NOMO-1 (cell line): ENCODE measurements around the gene ZNF567.
"Not testable (repeated sequence)": the region's sequence is repeated elsewhere in the genome, so short reads cannot be mapped to it uniquely, and the experiment has no call there.

Experiments
- DNase-seq, 2 experiments: peaks; one replicate each; lab custom pipeline; 2025; ENCODE audit not compliant: unreplicated experiment in 2 of 2; lab: John Stamatoyannopoulos, UW

ZNF567 gene

DNA sequence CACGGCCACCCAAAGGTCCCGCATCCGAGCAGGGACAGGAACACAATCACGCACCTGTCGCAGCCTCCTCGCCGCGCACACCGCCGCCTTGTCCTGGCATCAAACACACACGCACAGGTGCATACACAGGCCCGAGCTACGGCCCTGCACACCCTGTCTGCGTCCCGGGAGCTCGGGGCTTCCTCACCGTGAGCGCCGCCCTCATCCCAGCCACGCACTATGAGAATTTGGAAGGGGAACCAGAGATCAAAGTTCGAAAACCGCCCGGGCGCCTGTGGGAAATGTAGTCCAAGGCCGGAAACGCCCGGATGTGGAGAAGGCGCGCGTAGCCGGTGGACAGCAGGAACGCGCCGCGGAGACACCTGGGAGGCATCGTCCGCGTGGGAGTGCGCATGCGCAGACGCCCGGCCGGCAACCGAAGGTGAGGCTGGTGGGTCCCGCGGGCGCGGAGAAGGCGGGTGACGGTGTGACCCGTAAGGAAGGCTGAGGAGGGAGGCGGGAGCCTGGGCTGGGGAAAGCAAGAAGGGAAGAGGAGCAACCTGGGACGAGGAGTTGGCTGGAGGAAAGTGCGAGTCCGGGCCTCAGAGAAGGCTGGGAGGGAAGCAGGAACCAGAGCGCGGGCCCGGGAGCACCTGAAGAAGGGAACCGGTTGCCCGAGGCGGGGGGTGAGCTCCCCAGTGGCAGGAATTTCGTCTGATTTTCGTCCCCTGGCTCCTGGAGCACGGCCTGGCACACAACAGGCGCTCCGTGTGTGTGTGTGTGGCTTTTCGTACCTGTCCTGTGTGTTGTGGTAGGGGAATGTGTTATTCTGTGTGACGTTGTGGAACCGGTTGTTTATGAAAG lies at the start of gene ZNF567:
Gene ZNF567, plus strand, starts transcription at position 399 of the 843 bp plus-strand sequence. CDS start 7,256 bp downstream, outside the sequence.
- DNase-seq, result peak; percentile 92 to 93

DNA sequence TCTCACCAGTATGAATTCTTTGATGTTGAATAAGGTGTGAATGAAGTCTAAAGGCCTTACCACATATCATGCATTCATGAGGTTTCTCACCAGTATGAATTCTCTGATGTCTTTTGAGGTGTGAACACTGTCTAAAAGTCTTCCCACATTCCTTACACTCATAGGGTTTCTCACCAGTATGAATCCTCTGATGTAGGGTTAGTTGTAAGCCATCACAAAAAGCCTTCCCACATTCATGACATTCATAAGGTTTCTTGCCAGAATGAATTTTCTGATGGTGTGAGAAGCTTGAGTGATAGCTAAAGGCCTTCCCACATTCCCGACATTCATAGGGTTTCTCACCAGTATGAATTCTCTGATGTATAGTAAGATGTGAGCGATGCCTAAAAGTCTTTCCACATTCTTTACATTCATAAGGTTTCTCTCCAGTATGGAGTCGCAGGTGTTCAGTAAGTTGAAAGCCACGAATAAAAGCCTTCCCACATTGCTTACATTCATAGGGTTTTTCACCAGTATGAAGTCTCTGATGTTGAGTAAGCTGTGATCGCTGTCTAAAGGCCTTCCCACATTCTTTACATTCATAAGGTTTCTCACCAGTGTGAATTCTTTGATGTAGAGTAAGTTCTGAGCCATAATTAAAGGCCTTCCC lies 48.4 kb upstream of the ZNF567 start:
- no peak for DNase-seq

DNA sequence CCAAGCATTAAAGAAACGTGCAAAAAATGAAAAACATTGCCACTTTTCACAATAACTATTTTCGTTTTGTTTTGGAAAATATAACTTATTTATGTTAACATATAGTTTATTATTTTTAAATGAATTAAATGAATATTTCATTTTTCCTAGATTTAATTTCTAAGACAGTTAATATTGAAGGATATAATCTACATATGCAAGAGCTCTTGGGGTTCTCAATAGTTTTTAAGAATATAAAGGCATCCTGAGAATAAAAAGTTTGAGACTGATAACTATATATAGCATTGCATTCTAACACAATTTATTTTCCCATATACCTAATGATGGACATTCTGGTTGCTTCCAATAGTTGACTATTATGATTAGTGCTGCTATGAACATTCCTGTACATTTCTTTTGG lies 40.7 kb upstream of the ZNF567 start:
- no peak for DNase-seq

DNA sequence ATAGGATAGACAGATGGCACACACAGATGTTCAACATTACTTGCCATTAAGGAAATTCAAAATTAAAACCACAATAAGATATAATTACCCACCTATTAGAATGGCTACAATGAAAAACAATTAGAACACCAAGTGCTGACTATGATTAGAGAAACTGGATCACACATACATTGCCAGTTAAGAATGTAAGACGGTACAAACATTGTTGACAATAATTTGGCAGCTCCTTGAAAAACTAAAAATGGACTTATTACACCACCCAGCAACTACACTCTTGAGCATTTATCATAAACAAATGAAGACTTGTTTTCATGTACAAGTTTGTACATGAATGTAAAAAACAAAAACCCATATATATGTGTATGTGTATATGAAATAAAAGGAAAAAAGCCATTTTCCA lies 34.5 kb upstream of the ZNF567 start:
- DNase-seq, result no peak

DNA sequence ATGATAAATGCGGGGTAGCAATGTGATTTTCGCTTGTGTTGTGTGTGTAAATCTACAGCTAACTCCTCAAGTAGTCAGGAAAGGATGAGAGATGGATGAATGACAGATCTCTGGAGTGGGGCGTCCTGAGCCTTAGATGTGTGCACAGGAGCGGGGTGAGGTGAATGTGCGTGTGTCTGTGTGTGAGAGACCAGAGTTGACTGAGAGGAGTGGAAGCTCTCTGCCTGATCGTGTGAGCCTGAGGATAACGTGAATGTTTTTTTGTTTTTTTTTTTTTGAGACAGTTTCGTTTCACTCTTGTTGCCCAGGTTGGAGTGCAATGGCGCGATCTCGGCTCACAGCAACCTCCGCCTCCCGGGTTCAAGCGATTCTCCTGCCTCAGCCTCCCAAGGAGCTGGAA lies 21.6 kb upstream of the ZNF567 start:
- DNase-seq, result no peak

DNA sequence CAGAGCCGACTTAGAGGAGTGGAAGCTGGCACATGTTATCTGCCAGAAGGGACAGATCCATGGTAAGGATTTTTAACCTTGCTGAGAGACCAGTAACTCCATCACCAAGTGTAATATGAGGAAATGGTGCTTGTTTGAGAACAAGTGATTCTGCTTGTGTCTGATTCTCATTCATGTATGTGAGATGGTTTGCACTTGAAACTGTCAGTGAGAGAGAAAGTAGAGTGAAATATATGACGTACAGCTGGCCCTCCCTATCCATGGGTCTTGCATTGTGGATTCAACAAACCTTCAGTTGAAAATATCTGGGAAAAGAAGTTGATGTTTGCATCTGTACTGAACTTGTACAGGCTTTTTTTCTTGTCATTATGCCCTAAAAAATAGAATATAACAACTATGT lies 18.8 kb upstream of the ZNF567 start:
- DNase-seq, result no peak

DNA sequence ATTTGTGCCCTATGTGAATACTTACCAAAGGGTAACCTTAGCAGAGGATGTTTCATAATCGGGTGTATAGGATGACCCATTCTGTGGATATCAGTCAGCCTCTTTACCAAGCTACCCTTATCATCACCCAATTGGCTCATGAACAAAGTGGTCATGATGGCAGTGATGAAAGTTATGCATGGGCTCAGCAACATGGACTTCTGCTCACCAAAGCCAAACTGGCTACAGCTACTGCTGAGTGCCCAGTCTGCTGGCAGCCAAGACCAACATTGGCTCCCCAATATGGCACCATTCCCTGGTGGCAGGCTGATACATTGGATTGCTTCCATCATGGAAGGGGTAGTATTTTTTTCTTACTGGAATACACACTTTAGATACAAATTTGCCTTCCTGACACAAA lies 15.0 kb upstream of the ZNF567 start:
- no peak for DNase-seq

DNA sequence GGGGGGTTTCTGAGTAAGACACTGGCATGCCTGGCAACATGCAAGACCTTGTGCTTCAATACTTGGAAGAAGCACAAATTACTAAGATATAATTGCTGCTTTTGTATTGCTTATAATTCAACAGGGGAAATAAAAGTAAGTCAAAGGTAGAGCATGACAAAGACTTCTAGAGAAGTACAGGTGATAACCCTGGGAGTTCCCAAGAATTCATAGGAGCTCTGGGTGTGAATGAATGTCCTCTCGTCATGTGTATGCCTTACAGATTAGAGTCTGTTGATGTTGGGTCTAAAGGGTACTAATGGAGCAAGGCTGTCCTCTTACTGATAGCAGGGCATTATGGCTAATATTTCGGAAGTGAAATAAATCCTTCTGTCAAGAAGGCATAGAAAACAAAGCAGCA lies 13.2 kb upstream of the ZNF567 start:
- no peak for DNase-seq

DNA sequence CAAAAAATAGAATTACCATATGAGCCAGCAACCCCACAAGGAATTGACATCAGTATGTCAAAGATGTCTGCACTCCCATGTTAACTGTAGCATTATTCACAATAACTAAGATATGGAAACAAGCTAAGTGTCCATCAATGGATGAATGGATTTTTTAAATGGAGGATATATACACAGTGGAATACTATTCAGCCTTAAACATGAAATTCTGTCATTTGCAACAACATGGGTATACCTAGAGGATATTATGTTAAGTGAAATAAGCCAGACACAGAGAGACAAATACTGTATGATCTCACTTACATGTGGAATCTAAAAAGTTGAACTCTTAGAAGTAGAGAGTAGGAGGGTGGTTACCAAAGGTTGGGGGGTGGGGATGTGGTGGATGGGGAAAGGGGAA lies 8.0 kb upstream of the ZNF567 start:
- DNase-seq, result no peak

DNA sequence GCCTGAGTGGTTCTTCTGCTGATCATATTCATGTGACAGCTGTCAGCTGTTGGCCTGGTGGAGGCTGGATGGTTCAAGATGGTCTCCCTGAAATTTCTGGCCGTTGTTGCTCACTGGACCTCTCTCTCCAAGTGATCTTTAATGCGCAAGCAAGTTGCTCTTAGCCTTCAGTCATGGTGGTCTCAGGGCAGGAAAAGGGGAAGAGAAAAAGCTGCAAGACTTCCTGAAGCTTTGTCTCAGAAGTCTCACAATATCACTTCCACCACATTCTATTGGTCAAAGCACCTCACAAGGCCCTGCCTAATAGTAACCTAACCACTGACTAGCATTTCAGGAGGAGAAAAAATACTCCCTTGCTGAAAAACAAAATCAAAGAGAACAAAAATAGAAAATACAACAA lies 1.6 kb upstream of the ZNF567 start:
- no peak for DNase-seq

DNA sequence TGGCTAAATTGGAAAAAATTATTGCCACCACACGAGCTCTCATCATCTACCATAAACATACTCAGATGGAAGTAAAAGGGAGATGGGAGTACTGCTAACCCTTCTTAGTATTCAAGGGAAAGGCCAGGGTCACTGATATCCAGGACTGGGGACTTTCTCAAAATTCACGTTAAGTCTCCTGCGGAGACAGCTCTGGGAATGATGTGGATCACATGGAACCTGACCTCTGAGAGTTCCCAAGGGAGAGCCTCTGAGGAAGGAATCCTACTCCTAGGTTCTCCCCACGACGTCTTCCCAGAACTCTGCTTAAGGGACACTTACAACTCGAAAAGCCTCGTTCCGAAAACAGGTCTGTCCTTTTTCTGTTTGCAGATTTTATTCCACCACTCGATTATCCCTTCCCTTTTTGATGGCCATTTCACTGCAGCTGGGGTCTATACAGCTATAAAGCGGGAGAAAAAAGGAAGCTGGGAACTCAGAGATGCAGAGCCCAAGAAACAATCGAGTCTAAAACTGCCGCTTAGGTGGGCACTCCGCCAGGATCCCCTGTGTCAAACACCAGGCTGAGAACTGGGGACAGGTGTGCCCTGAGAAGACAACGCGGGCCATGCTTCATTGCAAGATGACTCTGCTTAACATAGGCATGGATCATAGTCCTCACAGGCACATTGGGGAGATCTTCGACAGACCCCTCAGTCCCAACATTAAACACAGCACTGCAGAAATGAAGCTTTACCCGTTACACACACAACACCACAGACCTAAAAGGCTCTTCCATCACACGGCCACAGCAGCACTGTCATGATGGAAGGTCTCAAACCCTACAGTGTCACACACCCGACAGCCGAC lies 823 bp upstream of the ZNF567 start:
- DNase-seq, result no peak

DNA sequence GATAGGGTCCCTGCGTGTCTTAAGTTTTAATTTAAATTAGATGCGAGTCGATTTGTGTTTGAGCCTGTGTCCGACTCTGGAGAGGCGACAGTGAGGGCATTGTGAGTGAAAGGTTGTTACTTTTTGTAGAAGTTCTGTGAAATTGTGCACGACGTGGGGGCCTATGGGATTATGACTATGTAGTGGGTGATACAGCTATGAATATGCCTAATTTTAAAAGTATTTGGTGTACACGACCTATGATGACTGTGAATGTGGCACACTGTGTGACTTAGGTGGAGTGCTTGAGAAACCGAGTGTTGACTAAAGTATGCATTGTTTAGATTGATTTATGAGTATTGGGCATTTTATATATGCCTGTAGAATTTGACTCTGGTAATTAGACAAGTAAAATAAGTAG lies 646 bp downstream of the ZNF567 start:
- no peak for DNase-seq

DNA sequence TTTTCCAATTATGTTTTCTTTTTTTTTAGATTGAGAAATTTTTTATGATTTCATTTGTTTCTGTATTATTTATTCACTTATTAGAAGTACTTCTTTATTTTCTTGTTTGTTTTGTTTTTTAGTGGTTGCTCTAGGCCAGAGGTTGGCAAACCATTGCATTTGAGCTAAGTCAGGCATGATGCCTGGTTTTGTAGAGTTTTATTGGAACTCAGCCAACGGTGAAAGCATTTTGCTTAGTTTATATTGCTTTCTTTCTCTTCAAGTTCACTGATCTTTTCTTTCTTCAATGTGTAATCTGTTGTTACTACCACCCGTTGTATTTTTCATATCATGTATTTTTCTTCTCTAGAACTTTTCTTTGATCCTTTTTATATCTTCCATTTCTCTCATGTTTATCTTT lies 19.7 kb downstream of the ZNF567 start:
- no peak for DNase-seq

DNA sequence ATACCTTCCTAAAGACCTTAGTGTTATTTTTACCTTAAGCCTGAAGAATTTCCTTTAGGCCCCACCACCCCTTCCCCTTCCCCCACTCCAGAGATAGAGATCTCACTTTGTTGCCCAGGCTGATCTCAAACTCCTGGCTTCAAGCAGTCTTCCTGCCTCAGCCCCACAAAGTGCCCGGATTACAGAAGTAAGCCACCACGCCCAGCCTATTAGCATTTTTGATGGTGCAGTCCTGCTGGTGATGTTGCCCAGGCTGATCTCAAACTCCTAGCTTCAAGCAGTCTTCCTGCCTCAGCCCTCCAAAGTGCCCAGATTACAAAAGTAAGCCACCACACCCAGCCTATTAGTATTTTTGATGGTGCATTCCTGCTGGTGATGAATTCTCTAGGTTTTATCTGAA lies 22.0 kb downstream of the ZNF567 start:
- DNase-seq, result no peak

DNA sequence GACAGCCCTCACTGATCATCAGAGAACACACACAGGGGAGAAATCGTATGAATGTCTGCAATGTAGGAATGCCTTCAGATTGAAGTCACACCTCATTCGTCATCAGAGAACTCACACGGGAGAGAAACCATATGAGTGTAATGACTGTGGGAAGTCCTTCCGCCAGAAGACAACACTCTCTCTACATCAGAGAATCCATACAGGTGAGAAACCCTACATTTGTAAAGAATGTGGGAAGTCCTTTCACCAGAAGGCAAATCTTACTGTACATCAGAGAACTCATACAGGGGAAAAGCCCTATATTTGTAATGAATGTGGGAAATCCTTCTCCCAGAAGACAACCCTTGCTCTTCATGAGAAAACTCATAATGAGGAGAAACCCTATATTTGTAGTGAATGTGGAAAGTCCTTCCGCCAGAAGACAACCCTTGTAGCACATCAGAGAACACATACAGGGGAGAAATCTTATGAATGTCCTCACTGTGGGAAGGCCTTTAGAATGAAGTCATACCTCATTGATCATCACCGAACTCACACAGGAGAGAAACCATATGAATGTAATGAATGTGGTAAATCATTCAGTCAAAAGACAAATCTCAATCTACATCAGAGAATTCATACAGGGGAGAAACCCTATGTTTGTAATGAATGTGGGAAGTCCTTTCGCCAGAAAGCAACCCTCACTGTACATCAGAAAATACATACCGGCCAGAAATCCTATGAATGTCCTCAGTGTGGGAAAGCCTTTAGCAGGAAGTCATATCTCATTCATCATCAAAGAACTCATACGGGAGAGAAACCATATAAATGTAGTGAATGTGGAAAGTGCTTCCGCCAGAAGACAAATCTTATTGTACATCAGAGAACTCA lies 32.5 kb downstream of the ZNF567 start:
- no peak for DNase-seq

DNA sequence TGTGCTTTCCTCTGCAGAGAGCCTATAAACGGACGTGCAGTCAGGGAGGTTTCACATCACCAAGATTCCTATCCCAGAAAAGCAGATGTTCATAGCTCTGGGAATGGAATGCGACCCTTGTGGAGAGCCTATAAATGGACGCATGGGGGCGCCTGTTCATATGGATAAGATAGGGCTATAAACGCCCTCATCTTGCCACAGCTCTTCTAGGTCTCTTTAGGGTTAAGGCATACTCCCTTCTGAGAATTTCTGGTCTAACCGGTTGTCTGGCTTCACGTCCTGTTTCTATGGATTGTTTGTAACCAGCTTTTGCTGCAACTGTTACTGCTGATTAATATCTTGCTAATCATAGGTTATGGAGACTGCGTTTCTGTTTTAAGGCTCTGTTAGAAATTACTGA lies 48.8 kb downstream of the ZNF567 start:
- DNase-seq, result not testable (repeated sequence)

DNA sequence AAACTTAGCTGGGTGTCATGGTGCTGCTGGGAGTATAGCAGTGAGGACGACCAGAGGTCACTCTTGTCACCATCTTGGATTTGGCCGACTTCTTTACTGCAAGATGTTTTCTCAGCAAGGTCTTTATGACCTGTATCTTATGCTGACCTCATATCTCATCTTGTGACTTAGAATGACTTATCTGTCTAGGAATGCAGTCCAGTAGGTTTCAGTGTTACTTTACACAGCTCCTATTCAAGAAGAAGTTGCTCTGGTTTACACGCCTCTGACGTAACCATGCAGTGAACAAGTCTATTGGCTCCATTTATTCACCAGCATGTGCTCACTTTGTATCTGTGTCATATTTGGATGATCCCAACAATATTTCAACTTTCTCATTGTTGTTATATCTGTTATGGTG lies 58.5 kb downstream of the ZNF567 start:
- no peak for DNase-seq

DNA sequence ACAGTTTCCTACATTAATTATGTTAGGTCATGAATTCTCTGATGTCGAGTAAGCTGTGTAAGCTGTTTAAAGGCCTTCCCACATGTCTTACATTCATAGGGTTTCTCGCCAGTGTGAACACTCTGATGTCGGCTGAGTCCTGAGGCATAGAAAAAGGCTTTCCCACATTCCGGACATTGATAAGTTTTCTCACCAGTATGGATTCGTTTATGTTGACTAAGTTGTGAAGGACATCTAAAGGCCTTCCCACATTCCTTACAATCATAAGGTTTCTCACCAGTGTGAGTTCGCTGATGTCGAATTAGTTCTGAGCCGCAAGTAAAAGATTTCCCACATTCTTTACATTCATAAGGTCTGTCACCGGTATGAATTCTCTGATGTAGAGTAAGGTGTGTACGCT lies 60.3 kb downstream of the ZNF567 start:
- DNase-seq, result no peak

DNA sequence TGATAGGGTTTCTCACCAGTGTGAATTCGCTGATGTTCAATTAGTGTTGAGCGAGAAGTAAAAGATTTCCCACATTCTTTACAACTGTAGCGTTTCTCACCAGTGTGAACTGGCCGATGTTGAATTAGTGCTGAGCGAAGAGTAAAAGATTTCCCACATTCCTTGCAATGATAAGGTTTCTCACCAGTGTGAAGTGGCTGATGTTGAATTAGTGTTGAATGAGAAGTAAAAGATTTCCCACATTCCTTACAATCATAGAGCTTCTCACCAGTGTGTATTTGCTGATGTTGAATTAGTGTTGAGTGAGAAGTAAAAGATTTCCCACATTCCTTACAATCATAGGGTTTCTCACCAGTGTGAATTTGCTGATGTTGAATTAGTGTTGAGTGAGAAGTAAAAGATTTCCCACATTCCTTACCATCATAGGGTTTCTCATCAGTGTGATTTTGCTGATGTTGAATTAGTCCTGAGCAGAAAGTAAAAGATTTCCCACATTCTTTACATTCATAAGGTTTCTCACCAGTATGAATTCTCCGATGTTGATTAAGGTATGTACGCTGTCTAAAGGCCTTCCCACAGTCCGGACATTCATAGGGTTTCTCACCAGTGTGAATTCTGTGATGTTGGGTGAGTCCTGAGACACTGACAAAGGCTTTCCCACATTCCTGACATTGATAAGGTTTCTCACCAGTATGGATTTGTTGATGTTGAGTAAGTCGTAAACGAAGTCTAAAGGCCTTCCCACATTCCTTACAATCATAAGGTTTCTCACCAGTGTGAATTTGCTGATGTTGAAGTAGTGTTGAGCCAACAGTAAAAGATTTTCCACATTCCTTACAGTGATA lies 61.2 kb downstream of the ZNF567 start:
- no peak for DNase-seq

DNA sequence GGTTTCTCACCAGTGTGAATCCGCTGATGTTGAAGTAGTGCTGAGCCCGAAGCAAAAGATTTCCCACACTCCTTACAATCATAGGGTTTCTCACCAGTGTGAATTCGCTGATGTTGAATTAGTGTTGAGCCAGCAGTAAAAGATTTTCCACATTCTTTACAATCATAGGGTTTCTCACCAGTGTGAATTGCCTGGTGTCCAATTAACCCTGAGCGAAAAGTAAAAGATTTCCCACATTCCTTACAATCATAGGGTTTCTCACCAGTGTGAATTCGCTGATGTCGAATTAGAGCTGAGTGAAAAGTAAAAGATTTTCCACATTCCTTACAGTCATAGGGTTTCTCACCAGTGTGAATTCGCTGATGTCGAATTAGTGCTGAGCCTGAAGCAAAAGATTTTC lies 62.2 kb downstream of the ZNF567 start:
- not testable (repeated sequence) for DNase-seq
